ENCODE data around the gene TBPL1. TPM values are rescaled to one million over a fixed set of nuclear protein-coding genes. Genes with fewer than 3 reads are reported as not detected.

TBPL1 gene
- total and polyA plus RNA-seq, 9 of the 15 experiments (the other 6 are each of a cell fraction or from before 2014, with no cell fraction given) = 78.1 to 152 (median 107) TPM

DNA sequence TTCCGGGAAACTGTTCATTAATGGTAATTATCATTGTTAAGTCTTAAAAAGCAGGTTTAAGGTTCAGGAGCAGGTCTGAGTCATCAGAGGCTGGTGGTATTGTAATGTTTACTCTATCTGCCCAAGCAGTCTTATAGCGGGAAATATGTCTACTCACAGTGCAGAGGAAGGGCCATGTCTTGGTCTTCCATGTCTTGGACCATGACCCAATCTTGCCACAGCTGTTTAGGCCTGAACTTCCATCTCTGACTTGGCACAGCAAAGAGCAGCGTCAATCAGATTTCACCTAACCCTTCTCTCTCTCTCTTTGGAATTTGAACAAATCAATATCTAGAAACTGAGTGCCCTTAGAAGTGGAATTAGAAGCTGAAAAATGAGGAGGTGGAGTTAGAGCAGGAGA, 73.6 kb downstream of the TBPL1 start (continued):
- TF ChIP-seq, protein P1, sequence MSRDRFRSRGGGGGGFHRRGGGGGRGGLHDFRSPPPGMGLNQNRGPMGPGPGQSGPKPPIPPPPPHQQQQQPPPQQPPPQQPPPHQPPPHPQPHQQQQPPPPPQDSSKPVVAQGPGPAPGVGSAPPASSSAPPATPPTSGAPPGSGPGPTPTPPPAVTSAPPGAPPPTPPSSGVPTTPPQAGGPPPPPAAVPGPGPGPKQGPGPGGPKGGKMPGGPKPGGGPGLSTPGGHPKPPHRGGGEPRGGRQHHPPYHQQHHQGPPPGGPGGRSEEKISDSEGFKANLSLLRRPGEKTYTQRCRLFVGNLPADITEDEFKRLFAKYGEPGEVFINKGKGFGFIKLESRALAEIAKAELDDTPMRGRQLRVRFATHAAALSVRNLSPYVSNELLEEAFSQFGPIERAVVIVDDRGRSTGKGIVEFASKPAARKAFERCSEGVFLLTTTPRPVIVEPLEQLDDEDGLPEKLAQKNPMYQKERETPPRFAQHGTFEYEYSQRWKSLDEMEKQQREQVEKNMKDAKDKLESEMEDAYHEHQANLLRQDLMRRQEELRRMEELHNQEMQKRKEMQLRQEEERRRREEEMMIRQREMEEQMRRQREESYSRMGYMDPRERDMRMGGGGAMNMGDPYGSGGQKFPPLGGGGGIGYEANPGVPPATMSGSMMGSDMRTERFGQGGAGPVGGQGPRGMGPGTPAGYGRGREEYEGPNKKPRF (IDR thresholded peaks at IDR 0.05; ENCODE audit: low read depth, low read length) = no peak
- TF ChIP-seq, protein P2, sequence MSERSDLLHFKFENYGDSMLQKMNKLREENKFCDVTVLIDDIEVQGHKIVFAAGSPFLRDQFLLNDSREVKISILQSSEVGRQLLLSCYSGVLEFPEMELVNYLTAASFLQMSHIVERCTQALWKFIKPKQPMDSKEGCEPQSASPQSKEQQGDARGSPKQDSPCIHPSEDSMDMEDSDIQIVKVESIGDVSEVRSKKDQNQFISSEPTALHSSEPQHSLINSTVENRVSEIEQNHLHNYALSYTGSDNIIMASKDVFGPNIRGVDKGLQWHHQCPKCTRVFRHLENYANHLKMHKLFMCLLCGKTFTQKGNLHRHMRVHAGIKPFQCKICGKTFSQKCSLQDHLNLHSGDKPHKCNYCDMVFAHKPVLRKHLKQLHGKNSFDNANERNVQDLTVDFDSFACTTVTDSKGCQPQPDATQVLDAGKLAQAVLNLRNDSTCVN (CRISPR knock-in tag; IDR thresholded peaks at IDR 0.05) = no peak
- TF ChIP-seq ZNF785 (CRISPR knock-in tag; IDR thresholded peaks at IDR 0.05) = no peak
- TF ChIP-seq, protein P3, sequence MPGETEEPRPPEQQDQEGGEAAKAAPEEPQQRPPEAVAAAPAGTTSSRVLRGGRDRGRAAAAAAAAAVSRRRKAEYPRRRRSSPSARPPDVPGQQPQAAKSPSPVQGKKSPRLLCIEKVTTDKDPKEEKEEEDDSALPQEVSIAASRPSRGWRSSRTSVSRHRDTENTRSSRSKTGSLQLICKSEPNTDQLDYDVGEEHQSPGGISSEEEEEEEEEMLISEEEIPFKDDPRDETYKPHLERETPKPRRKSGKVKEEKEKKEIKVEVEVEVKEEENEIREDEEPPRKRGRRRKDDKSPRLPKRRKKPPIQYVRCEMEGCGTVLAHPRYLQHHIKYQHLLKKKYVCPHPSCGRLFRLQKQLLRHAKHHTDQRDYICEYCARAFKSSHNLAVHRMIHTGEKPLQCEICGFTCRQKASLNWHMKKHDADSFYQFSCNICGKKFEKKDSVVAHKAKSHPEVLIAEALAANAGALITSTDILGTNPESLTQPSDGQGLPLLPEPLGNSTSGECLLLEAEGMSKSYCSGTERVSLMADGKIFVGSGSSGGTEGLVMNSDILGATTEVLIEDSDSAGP (CRISPR knock-in tag; IDR thresholded peaks at IDR 0.05) = no peak
- TF ChIP-seq E2F3 (CRISPR knock-in tag; IDR thresholded peaks at IDR 0.05) = no peak
- no peak for TF ChIP-seq ZNF143 (CRISPR knock-in tag; IDR thresholded peaks at IDR 0.05)
- TF ChIP-seq FOS (IDR thresholded peaks at IDR 0.05; ENCODE audit: extremely low read depth, insufficient read length) = peak; percentile 15
- no peak for TF ChIP-seq TAF7 (tag; IDR thresholded peaks at IDR 0.05)
- no peak for TF ChIP-seq U2AF1 (optimal IDR thresholded peaks at IDR 0.05; ENCODE audit: low read depth, low read length)
- TF ChIP-seq, protein P4, sequence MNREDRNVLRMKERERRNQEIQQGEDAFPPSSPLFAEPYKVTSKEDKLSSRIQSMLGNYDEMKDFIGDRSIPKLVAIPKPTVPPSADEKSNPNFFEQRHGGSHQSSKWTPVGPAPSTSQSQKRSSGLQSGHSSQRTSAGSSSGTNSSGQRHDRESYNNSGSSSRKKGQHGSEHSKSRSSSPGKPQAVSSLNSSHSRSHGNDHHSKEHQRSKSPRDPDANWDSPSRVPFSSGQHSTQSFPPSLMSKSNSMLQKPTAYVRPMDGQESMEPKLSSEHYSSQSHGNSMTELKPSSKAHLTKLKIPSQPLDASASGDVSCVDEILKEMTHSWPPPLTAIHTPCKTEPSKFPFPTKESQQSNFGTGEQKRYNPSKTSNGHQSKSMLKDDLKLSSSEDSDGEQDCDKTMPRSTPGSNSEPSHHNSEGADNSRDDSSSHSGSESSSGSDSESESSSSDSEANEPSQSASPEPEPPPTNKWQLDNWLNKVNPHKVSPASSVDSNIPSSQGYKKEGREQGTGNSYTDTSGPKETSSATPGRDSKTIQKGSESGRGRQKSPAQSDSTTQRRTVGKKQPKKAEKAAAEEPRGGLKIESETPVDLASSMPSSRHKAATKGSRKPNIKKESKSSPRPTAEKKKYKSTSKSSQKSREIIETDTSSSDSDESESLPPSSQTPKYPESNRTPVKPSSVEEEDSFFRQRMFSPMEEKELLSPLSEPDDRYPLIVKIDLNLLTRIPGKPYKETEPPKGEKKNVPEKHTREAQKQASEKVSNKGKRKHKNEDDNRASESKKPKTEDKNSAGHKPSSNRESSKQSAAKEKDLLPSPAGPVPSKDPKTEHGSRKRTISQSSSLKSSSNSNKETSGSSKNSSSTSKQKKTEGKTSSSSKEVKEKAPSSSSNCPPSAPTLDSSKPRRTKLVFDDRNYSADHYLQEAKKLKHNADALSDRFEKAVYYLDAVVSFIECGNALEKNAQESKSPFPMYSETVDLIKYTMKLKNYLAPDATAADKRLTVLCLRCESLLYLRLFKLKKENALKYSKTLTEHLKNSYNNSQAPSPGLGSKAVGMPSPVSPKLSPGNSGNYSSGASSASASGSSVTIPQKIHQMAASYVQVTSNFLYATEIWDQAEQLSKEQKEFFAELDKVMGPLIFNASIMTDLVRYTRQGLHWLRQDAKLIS (CRISPR knock-in tag; IDR thresholded peaks at IDR 0.05) = no peak
- TF ChIP-seq MYNN (IDR thresholded peaks at IDR 0.05) = no peak
- no peak for TF ChIP-seq MYNN (CRISPR knock-in tag; IDR thresholded peaks at IDR 0.05)
- TF ChIP-seq, protein P5, sequence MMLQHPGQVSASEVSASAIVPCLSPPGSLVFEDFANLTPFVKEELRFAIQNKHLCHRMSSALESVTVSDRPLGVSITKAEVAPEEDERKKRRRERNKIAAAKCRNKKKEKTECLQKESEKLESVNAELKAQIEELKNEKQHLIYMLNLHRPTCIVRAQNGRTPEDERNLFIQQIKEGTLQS (IDR thresholded peaks at IDR 0.05) = peak; percentile 82
- TF ChIP-seq, protein P5 (CRISPR knock-in tag; conservative IDR thresholded peaks at IDR 0.05) = no peak
- no peak for TF ChIP-seq RBM25 (IDR thresholded peaks at IDR 0.05; ENCODE audit: low read depth, low read length, severe bottlenecking)
- no peak for TF ChIP-seq OTX1 (CRISPR knock-in tag; IDR thresholded peaks at IDR 0.05)
- no peak for TF ChIP-seq COPS2 (conservative IDR thresholded peaks at IDR 0.05)
- TF ChIP-seq ZNF140 (CRISPR knock-in tag; IDR thresholded peaks at IDR 0.05) = no peak
- no peak for TF ChIP-seq ZNF12 (CRISPR knock-in tag; IDR thresholded peaks at IDR 0.05)
- TF ChIP-seq NFXL1 (CRISPR knock-in tag; IDR thresholded peaks at IDR 0.05) = no peak
- no peak for TF ChIP-seq FOXP1 (CRISPR knock-in tag; IDR thresholded peaks at IDR 0.05)
- TF ChIP-seq ZNF644 (tag; IDR thresholded peaks at IDR 0.05; ENCODE audit: low read depth) = no peak

Data from K562 (cell line).